Glutamatergic neuron (in vitro differentiated cells): ENCODE data around the gene HBQ1. TPM values are rescaled to one million over a fixed set of nuclear protein-coding genes. Genes with fewer than 3 reads are reported as not detected.
"Not testable (repeated sequence)": the region's sequence is repeated elsewhere in the genome, so short reads cannot be mapped to it uniquely, and the experiment has no call there.

ENCODE experiments used
- DNase-seq: peaks from one replicate; pipeline ENCODE4 v3.0.0; 2022
- H3K27ac Mint-ChIP-seq: one replicate; pipeline ENCODE4 v1.8.0; 2020; ENCODE audit warnings: mild to moderate bottlenecking, mixed read lengths, inconsistent platforms; ENCODE audit not compliant: unreplicated experiment
- H3K27me3 Mint-ChIP-seq: one replicate; pipeline ENCODE4 v1.8.0; 2020; ENCODE audit warnings: mild to moderate bottlenecking, moderate library complexity, mixed read lengths, inconsistent platforms; ENCODE audit not compliant: unreplicated experiment
- H3K36me3 Mint-ChIP-seq: one replicate; pipeline ENCODE4 v1.8.0; 2020; ENCODE audit warnings: mild to moderate bottlenecking, mixed read lengths, inconsistent platforms; ENCODE audit not compliant: unreplicated experiment
- H3K4me1 Mint-ChIP-seq: one replicate; pipeline ENCODE4 v1.8.0; 2020; ENCODE audit warnings: mild to moderate bottlenecking, low read depth, mixed read lengths, inconsistent platforms; ENCODE audit not compliant: unreplicated experiment
- H3K4me3 Mint-ChIP-seq: one replicate; pipeline ENCODE4 v1.8.0; 2020; ENCODE audit warnings: mild to moderate bottlenecking, mixed read lengths, inconsistent platforms; ENCODE audit not compliant: unreplicated experiment
- H3K9me3 Mint-ChIP-seq: one replicate; pipeline ENCODE4 v1.8.0; 2020; ENCODE audit warnings: mild to moderate bottlenecking, moderate library complexity, mixed read lengths, inconsistent platforms; ENCODE audit not compliant: unreplicated experiment
- total RNA-seq: library from RNA; stranded (reverse); fragmentation: NEBNext Ultra II Directional; extraction: Animal tissue kit (Norgen Biotek cat#: 25700); gene quantifications from one replicate; pipeline ENCODE4 v1.2.1, GENCODE V29; 2021; ENCODE audit not compliant: unreplicated experiment
- TF ChIP-seq, protein P1 (sequence below): fragments of 200-600 bp; sonication (generic); IDR thresholded peaks from one replicate; pipeline ENCODE4 v1.5.0; 2021; ENCODE audit not compliant: partially characterized antibody, unreplicated experiment

Gene HBQ1
- total RNA-seq, 1 donor from 2014 or later = 1.5 TPM

DNA sequence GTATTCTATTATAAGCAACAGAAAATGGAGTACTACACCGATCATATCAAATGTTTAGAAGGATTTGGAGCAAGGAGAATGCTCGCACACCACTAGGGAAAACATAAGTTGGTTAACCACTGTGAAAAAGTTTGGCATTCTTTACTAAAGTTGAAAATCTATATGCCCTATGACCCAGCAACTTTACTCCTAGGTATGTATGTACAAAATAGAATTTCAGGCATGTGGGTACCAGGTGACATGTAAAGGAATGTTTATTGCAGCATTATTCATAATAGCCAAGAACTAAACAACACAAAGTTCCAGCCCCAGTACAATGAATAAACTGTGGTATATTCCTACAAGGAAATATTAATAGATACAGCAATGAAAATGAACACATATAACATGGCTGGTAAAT is 33.6 kb upstream of the HBQ1 start:
- DNase-seq = no peak
- TF ChIP-seq, protein P1, sequence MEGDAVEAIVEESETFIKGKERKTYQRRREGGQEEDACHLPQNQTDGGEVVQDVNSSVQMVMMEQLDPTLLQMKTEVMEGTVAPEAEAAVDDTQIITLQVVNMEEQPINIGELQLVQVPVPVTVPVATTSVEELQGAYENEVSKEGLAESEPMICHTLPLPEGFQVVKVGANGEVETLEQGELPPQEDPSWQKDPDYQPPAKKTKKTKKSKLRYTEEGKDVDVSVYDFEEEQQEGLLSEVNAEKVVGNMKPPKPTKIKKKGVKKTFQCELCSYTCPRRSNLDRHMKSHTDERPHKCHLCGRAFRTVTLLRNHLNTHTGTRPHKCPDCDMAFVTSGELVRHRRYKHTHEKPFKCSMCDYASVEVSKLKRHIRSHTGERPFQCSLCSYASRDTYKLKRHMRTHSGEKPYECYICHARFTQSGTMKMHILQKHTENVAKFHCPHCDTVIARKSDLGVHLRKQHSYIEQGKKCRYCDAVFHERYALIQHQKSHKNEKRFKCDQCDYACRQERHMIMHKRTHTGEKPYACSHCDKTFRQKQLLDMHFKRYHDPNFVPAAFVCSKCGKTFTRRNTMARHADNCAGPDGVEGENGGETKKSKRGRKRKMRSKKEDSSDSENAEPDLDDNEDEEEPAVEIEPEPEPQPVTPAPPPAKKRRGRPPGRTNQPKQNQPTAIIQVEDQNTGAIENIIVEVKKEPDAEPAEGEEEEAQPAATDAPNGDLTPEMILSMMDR = no peak
- Mint-ChIP-seq H3K4me3 (no peak overlapping the region), H3K27ac (no peak overlapping the region), H3K4me1 (no peaks in the 10 kb centered on the region), H3K27me3 (peaks cover 4% of the 10 kb centered on the region), H3K36me3 (no peaks in the 10 kb centered on the region), H3K9me3 (no peaks in the 10 kb centered on the region)

DNA sequence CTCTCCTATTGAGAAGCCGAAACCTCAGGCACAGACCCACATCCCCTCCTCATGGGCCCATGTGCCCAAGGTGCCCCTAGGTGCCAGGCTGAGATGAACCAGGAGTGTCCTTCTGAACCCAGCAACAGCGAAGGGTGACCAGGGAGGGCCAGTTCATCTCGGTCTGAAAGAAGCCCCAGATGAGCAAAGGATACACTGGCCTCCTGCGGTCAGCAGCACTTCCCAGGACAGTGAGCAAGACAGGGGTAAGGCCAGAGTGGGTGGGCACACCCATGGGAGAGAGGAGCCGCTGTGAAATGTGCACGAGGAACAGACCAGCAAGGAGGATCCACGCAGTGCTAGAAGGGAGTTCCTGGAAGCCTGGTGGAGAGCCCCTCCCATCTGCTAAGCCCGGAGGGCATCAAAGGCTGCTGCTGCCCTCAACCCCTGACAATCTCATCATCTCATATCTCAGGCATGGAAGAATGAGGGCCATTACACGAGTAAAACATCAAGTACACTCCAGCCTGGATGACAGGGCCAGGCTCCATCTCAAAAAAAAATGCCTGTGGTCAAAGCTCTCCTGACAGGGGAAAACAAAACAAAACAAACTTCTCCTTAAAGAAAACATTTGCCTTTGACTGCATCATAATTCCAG is 31.1 kb upstream of the HBQ1 start:
- TF ChIP-seq, protein P1 = no peak
- H3K27me3 Mint-ChIP-seq = peaks cover 2% of the 10 kb centered on the region
- H3K4me3 Mint-ChIP-seq = no peak overlapping the region
- H3K4me1 Mint-ChIP-seq = no peaks in the 10 kb centered on the region
- no peak for DNase-seq
- H3K27ac Mint-ChIP-seq = no peak overlapping the region
- no peaks in the 10 kb centered on the region for H3K36me3 Mint-ChIP-seq
- H3K9me3 Mint-ChIP-seq = no peaks in the 10 kb centered on the region

DNA sequence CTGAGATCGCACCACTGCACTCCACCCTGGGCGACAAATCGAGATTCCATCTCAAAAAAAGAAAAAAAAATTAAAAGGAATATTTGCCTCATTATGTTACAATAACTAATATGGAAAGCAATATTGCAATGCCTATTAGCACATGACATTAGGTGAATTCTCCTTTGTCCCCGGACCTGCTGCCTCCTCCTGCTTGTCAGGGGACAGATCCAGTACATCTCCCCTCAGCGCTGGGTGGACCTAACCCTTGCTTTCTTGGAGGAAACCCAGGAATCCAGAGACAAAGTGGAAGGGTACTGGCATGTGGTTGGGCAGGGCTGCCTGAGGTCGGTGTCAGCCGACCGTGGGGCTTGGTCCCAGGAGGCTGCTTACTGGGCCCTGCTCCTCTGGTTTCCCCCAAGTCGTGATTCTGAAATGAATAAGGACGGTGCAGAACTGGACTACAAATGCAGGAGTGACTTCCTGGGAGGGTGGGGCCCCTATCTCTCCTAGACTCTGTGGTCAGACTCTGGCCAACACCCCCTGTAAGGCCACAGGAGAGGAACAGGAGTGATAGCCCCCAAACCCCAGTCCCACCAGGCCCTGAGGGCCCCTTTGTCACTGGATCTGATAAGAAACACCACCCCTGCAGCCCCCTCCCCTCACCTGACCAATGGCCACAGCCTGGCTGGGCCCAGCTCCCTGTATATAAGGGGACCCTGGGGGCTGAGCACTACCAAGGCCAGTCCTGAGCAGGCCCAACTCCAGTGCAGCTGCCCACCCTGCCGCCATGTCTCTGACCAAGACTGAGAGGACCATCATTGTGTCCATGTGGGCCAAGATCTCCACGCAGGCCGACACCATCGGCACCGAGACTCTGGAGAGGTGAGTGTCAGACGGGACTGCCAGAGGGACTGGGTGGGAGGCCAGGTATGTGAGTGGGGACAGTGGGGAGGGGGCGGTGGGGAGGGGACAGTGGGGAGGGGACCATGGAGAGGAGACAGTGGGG is 27.8 kb upstream of the HBQ1 start, which contains the start of gene HBZ:
Gene HBZ, plus strand, starts transcription at position 504 of the 988 bp plus-strand sequence. Its CDS starts 266 bp downstream, at position 770.
- Mint-ChIP-seq H3K4me1 (peaks cover 4% of the 10 kb centered on the region), H3K36me3 (no peaks in the 10 kb centered on the region), H3K27me3 (peaks cover 6% of the 10 kb centered on the region), H3K4me3 (no peak within 1 kb of the TSS), H3K9me3 (peaks cover 4% of the 10 kb centered on the region), H3K27ac (no peak within 1 kb of the TSS)
- TF ChIP-seq, protein P1 = no peak
- DNase-seq = no peak

DNA sequence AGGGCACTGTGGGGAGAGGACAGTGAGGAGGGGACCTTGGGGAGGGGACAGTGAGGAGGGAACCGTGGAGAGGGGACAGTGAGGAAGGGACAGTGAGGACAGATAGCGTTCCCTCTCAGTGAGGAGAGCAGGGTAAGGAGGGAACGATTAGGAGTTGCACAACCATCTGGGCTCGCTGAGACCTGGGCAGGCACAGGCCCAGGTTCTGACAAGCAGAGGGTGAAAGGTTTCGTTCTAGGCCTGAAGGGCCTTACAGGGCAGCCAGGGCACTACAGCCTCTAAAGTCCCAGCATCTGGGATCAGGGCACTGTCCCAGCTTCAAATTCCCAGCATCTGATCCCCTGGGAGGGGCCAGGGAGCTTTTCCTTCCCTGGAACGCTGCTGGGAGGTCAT is 27.1 kb upstream of the HBQ1 start:
- H3K27ac Mint-ChIP-seq, H3K27me3 Mint-ChIP-seq, H3K4me3 Mint-ChIP-seq, H3K4me1 Mint-ChIP-seq, H3K9me3 Mint-ChIP-seq, DNase-seq, H3K36me3 Mint-ChIP-seq: not testable (repeated sequence)

DNA sequence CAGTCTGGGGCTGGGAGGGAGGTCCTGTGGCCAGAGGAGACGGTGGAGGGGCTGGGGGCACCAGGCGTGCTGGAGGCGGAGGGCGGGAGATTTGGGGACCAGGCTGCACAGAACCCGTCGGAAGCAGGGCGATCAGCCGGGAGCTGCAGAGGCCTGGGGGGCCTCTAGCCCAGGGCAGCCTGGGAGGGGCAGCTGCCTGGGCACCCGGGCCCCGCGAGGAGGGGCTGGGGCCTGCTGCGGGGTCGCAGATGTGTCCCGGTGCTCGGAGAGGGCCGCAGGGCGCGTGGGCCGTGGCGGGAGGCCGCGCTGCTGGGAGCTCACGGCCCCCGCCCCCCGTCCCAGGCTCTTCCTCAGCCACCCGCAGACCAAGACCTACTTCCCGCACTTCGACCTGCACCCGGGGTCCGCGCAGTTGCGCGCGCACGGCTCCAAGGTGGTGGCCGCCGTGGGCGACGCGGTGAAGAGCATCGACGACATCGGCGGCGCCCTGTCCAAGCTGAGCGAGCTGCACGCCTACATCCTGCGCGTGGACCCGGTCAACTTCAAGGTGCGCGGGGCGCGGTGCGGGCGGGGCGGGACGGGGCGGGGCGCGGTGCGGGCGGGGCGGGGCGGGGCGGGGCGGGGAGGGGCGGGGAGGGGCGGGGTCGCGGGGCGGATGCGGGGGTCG is 26.6 kb upstream of the HBQ1 start:
- not testable (repeated sequence) for H3K4me1 Mint-ChIP-seq, H3K36me3 Mint-ChIP-seq, DNase-seq, H3K9me3 Mint-ChIP-seq, H3K27me3 Mint-ChIP-seq, H3K27ac Mint-ChIP-seq, H3K4me3 Mint-ChIP-seq
